ENCODE results near the gene EFEMP2. TPM values are rescaled to one million over a fixed set of nuclear protein-coding genes. Genes with fewer than 3 reads are reported as not detected.
"Not testable (repeated sequence)": the region's sequence is repeated elsewhere in the genome, so short reads cannot be mapped to it uniquely, and the experiment has no call there.

Gene EFEMP2
- total RNA-seq, 6 experiments from 2014 or later, result 5.1 to 13.9 (median 7.8) TPM

DNA sequence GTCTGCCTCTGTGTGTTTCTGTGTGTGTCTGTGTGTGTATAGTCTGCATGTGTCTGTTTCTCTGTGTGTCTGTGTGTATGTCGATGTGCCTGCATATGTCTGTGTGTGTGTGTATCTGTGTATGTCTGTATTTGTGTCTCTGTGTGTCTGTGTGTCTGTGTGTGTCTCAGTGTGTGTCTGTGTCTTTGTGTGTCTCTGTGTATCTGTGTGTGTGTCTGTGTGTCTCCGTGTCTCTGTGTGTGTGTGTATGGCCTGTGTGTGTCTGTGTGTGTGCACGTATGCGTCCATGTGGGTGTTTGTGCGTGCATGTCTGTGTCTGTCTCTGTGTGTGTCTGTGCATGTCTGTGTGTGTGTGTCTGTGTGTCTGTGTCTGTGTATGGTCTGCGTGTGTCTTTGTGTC lies 38.4 kb downstream of the EFEMP2 start:
- whole genome bisulfite sequencing (ENCODE audit: insufficient coverage, low coverage, low lambda C conversion rate, missing lambda C conversion rate), result 65% methylated on average over 6 of the region's 6 CpGs
- H3K4me1 ChIP-seq, result no peaks in the 10 kb centered on the region
- H3K27ac ChIP-seq, result no peak overlapping the region
- intact Hi-C loops (cut with DNase I), result no loop called here
- DNase-seq (no peak), ATAC-seq (no peak)
- TF ChIP-seq, protein P1, sequence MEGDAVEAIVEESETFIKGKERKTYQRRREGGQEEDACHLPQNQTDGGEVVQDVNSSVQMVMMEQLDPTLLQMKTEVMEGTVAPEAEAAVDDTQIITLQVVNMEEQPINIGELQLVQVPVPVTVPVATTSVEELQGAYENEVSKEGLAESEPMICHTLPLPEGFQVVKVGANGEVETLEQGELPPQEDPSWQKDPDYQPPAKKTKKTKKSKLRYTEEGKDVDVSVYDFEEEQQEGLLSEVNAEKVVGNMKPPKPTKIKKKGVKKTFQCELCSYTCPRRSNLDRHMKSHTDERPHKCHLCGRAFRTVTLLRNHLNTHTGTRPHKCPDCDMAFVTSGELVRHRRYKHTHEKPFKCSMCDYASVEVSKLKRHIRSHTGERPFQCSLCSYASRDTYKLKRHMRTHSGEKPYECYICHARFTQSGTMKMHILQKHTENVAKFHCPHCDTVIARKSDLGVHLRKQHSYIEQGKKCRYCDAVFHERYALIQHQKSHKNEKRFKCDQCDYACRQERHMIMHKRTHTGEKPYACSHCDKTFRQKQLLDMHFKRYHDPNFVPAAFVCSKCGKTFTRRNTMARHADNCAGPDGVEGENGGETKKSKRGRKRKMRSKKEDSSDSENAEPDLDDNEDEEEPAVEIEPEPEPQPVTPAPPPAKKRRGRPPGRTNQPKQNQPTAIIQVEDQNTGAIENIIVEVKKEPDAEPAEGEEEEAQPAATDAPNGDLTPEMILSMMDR (IDR thresholded peaks at IDR 0.05), result no peak
- no peak for TF ChIP-seq POLR2A (IDR thresholded peaks at IDR 0.05)
- H3K27me3 ChIP-seq, result no peaks in the 10 kb centered on the region
- no peaks in the 10 kb centered on the region for H3K36me3 ChIP-seq
- H3K4me3 ChIP-seq, result peak overlapping the region in 1 of 3 donors; percentile 38
- no peaks in the 10 kb centered on the region for H3K9me3 ChIP-seq

DNA sequence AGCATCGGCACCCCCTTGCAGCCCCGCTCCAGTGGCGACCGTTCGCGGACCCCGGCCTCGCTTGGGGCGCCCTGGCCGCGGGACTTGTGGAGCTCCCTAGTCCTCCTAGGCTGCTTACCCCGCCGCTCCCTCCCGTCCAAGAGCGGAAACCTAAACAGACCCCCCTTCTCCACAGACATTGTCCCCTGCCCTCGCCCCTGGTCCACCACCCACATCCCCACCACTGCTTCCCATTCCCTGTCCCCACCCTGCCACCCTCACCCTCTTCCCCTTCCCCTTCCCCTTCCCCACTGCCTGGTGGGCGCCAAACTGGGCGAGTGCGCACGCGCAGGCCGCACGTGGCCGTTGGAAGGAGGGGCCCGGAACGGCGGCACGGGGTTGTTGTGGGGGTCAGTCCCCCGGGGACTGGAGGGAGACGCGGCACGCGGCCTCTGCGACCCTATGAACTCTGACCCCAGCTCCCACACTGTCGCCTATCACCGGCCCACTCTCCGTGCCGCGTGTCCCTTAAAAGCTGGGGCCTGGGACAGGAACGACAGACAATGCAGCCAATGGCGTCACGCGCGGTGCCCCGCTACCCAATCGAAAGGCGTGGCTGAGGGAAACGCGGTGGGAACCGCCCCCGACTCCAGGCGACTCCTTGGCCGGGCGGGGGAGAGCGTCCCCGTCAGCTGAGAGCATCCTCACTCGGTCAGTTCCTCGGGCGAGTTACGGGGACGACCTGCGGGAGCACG lies 39.1 kb downstream of the EFEMP2 start, which contains the start of gene SNX32:
Gene SNX32 (plus strand): TSS at position 667 of the 734 bp plus-strand sequence. CDS start 103 bp downstream, outside the sequence.
- no peaks in the 10 kb centered on the region for H3K9me3 ChIP-seq
- intact Hi-C loops (cut with DNase I), result no loop called here
- no peaks in the 10 kb centered on the region for H3K36me3 ChIP-seq
- peak; percentile 87 to 93 (median 90) for DNase-seq
- no peak within 1 kb of the TSS for H3K27ac ChIP-seq
- no peaks in the 10 kb centered on the region for H3K4me1 ChIP-seq
- no peak for TF ChIP-seq POLR2A (IDR thresholded peaks at IDR 0.05)
- TF ChIP-seq, protein P1 (IDR thresholded peaks at IDR 0.05), result no peak
- peak within 1 kb of the TSS; percentile 36 to 53 (median 38) for H3K4me3 ChIP-seq
- WGBS (ENCODE audit: insufficient coverage, low coverage, low lambda C conversion rate, missing lambda C conversion rate), result 6% methylated on average over 45 of the region's 63 CpGs
- H3K27me3 ChIP-seq, result no peaks in the 10 kb centered on the region
- ATAC-seq, result peak; percentile 99 to 100 (median 100)

DNA sequence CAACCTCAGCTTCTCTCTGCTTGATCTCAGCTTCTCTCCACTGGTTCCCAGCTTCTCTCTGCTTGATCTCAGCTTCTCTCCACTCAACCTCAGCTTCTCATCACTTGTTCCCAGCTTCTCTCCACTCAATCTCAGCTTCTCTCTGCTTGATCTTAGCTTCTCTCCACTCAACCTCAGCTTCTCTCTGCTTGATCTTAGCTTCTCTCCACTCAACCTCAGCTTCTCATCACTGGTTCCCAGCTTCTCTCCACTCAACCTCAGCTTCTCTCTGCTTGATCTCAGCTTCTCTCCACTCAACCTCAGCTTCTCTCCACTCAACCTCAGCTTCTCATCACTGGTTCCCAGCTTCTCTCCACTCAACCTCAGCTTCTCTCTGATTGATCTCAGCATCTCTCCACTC lies 40.4 kb downstream of the EFEMP2 start:
- DNase-seq; H3K4me3 ChIP-seq; H3K27ac ChIP-seq; H3K4me1 ChIP-seq; intact Hi-C loops (cut with DNase I); H3K9me3 ChIP-seq; H3K36me3 ChIP-seq; ATAC-seq; H3K27me3 ChIP-seq: not testable (repeated sequence)

GRCh38 chr11:65829459-65829858 lies 43.1 kb downstream of the EFEMP2 start:
- TF ChIP-seq, protein P1 (IDR thresholded peaks at IDR 0.05), result no peak
- no peak for TF ChIP-seq POLR2A (IDR thresholded peaks at IDR 0.05)
- H3K9me3 ChIP-seq, result no peaks in the 10 kb centered on the region
- no peak for DNase-seq
- no peaks in the 10 kb centered on the region for H3K27me3 ChIP-seq
- intact Hi-C loops (cut with DNase I), result loop anchor here in 1 of 2 donors (10.0 kb wide), 1 partner anchor 205 kb away; no protein-coding TSS in a partner anchor
- ATAC-seq, result no peak
- H3K4me3 ChIP-seq, result no peak overlapping the region
- 58% methylated on average over 2 of the region's 4 CpGs for WGBS (ENCODE audit: insufficient coverage, low coverage, low lambda C conversion rate, missing lambda C conversion rate)
- H3K27ac ChIP-seq, result no peak overlapping the region
- H3K4me1 ChIP-seq, result no peaks in the 10 kb centered on the region
- H3K36me3 ChIP-seq, result no peaks in the 10 kb centered on the region

DNA sequence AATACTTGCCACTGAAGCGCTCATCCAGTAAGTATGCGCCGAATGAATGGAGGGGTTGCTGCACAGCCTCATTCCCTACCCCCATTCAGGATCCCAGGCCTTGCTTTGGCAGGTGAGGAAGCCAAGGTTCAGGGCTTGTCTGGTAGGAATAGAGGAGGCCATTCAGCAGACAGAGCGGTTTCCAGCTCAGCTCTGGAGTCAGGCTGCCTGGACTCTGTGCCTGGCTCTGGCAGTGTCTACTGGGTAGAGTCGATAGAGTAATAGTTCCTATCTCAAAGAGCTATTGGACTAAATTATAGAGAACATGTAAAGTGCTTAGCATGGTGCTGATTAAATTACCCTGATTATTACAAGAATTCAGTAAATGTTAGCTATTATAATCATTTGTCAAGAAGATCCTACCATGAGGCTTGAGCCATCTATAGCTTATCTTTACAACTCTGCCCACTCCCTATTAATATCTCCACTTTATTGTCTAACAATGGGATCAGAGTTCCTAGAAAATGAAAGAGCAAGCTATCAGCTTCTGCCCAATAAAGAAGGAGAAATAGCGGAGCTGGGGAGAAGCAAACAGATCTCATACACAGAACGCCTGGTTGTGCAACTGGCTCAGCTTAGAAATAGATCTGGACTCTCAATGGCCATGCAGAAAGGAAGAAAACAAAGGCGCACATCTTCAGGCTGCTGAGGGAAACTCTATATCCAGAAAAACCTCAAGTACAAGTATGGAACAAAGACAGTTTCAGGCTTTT lies 45.4 kb downstream of the EFEMP2 start:
- TF ChIP-seq POLR2A (IDR thresholded peaks at IDR 0.05), result no peak
- Histone ChIP-seq H3K4me1 (no peaks in the 10 kb centered on the region), H3K9me3 (no peaks in the 10 kb centered on the region), H3K4me3 (no peak overlapping the region), H3K27me3 (no peaks in the 10 kb centered on the region), H3K36me3 (no peaks in the 10 kb centered on the region), H3K27ac (no peak overlapping the region)
- DNase-seq (no peak), ATAC-seq (no peak)
- intact Hi-C loops (cut with DNase I), result loop anchor here in 1 of 2 donors (10.0 kb wide), 1 partner anchor 202 kb away; no protein-coding TSS in a partner anchor
- 67% methylated on average over 5 of the region's 8 CpGs for WGBS (ENCODE audit: insufficient coverage, low coverage, low lambda C conversion rate, missing lambda C conversion rate)
